ENCODE measurements around the gene RHOT2. TPM values are rescaled to one million over a fixed set of nuclear protein-coding genes. Genes with fewer than 3 reads are reported as not detected.

RHOT2 gene
- total RNA-seq, 3 donors from 2014 or later = 124 to 138 (median 127) TPM

- Histone ChIP-seq H3K9me3 (no peaks in the 10 kb centered on the region), H3K4me1 (ENCODE audit: low read depth) (peaks cover 12% of the 10 kb centered on the region), H3K4me3 (no peak overlapping the region), H3K36me3 (ENCODE audit: low read depth) (no peaks in the 10 kb centered on the region)
- intact Hi-C loops (cut with DNase I, micrococcal nuclease) = loop anchor here in 1 of 2 donors (10.0 kb wide), 1 partner anchor 64 kb away; the partner anchor contains the start of gene RAB40C
- no peak for DNase-seq
- no peak for TF ChIP-seq CTCF (IDR thresholded peaks at IDR 0.05)
- ATAC-seq = no peak
Measured at GRCh38 chr16:658679-659571, 9.0 kb upstream of the RHOT2 start.

GRCh38 chr16:659618-660017, 8.3 kb upstream of the RHOT2 start:
- ATAC-seq = no peak
- TF ChIP-seq CTCF (IDR thresholded peaks at IDR 0.05) = no peak
- intact Hi-C loops (cut with DNase I, micrococcal nuclease) = loop anchor here (10.0 kb wide), 2 partner anchors 65 to 85 kb away; partner anchors contain the start of gene RAB40C (in 1 of the 2)

GRCh38 chr16:660132-660458, 7.8 kb upstream of the RHOT2 start:
- DNase-seq (no peak), ATAC-seq (no peak)
- no peak overlapping the region for H3K4me3 ChIP-seq
- no peaks in the 10 kb centered on the region for H3K9me3 ChIP-seq
- H3K36me3 ChIP-seq (ENCODE audit: low read depth) = no peaks in the 10 kb centered on the region
- TF ChIP-seq CTCF (IDR thresholded peaks at IDR 0.05) = no peak
- intact Hi-C loops (cut with DNase I, micrococcal nuclease) = loop anchor here (10.0 kb wide), 1 partner anchor 85 kb away; no protein-coding TSS in a partner anchor
- H3K4me1 ChIP-seq (ENCODE audit: low read depth) = peaks cover 12% of the 10 kb centered on the region

More at GRCh38 chr16:659618-660017, 8.3 kb upstream of the RHOT2 start:
- peaks cover 12% of the 10 kb centered on the region for H3K4me1 ChIP-seq (ENCODE audit: low read depth)
- DNase-seq = peak in 1 of 3 donors; percentile 46
- no peaks in the 10 kb centered on the region for H3K9me3 ChIP-seq
- H3K4me3 ChIP-seq = no peak overlapping the region
- H3K36me3 ChIP-seq (ENCODE audit: low read depth) = no peaks in the 10 kb centered on the region

GRCh38 chr16:660459-661183, 7.3 kb upstream of the RHOT2 start:
- intact Hi-C loops (cut with DNase I, micrococcal nuclease) = loop anchor here (10.0 kb wide), 1 partner anchor 86 kb away; no protein-coding TSS in a partner anchor
- DNase-seq = peak; percentile 91 to 93 (median 93)
- no peaks in the 10 kb centered on the region for H3K9me3 ChIP-seq
- no peak overlapping the region for H3K4me3 ChIP-seq
- ATAC-seq = peak; percentile 95
- TF ChIP-seq CTCF (IDR thresholded peaks at IDR 0.05) = peak; percentile 48
- H3K4me1 ChIP-seq (ENCODE audit: low read depth) = peaks cover 12% of the 10 kb centered on the region
- H3K36me3 ChIP-seq (ENCODE audit: low read depth) = no peaks in the 10 kb centered on the region

- no peak for TF ChIP-seq CTCF (IDR thresholded peaks at IDR 0.05)
- H3K36me3 ChIP-seq (ENCODE audit: low read depth) = no peaks in the 10 kb centered on the region
- intact Hi-C loops (cut with DNase I, micrococcal nuclease) = loop anchor here (10.0 kb wide), 1 partner anchor 87 kb away; no protein-coding TSS in a partner anchor
- H3K9me3 ChIP-seq = no peaks in the 10 kb centered on the region
- H3K4me3 ChIP-seq = no peak overlapping the region
- H3K4me1 ChIP-seq (ENCODE audit: low read depth) = peaks cover 12% of the 10 kb centered on the region
- DNase-seq = no peak
- ATAC-seq = no peak
Measured at GRCh38 chr16:661184-661821, 6.6 kb upstream of the RHOT2 start.
